K562 (cell line): ENCODE results near the gene PTP4A1. TPM values are rescaled to one million over a fixed set of nuclear protein-coding genes. Genes with fewer than 3 reads are reported as not detected.
A peak's percentile ranks its signal among the peaks of the same experiment; 100 is the strongest.

Source experiments
- ARHGAP35 ChIP-seq: fragments of 450-650 bp; IDR thresholded peaks from 2 replicates; pipeline ENCODE4 v1.6.1; 2018; ENCODE audit not compliant: partially characterized antibody
- CBFA2T3 ChIP-seq: fragments of 450-650 bp; IDR thresholded peaks from 2 replicates; pipeline ENCODE4 v1.6.1; 2017
- CREBBP ChIP-seq: IDR thresholded peaks from one replicate; pipeline ENCODE4 v1.6.1; 2012; ENCODE audit warnings: low read depth, mild to moderate bottlenecking, control low read depth, inconsistent platforms, low read length
- DDX20 ChIP-seq: fragments of 450-650 bp; IDR thresholded peaks from 2 replicates; pipeline ENCODE4 v1.6.1; 2016; ENCODE audit warnings: missing genetic modification characterization, low read depth, mild to moderate bottlenecking, missing compliant biosample characterization, moderate library complexity
- EHMT2 ChIP-seq: fragments of 450-650 bp; IDR thresholded peaks from 2 replicates; pipeline ENCODE4 v1.6.1; 2018; ENCODE audit warnings: antibody characterized with exemption
- ELF4 ChIP-seq: fragments of 450-650 bp; formaldehyde crosslinking; IDR thresholded peaks from 2 replicates; pipeline ENCODE4 v1.4.0; 2022; ENCODE audit warnings: missing genetic modification characterization
- GATAD2A ChIP-seq: fragments of 450-650 bp; IDR thresholded peaks from 2 replicates; pipeline ENCODE4 v1.6.1; 2017
- GTF2B ChIP-seq: IDR thresholded peaks from 2 replicates; pipeline ENCODE4 v1.6.1; 2011; ENCODE audit not compliant: insufficient read length; ENCODE audit errors: extremely low read depth
- HDAC1 ChIP-seq, 2 experiments: fragments of 450-650 bp; IDR thresholded peaks; 2 replicates each; pipeline ENCODE4 v1.6.1; 2016 to 2017; ENCODE audit warnings: inconsistent platforms in 1 of 2, mild to moderate bottlenecking in 1 of 2, moderate library complexity in 1 of 2
- MAX ChIP-seq: sonication (generic); formaldehyde crosslinking; IDR thresholded peaks from 2 replicates; pipeline ENCODE4 v1.9.0; 2022; ENCODE audit warnings: mild to moderate bottlenecking, missing genetic modification reagents
- MXI1 ChIP-seq: IDR thresholded peaks from 2 replicates; pipeline ENCODE4 v1.6.1; 2011; ENCODE audit warnings: low read depth, mild to moderate bottlenecking, improper control_type of control experiment, low read length
- POLR2B ChIP-seq: fragments of 450-650 bp; IDR thresholded peaks from 2 replicates; pipeline ENCODE4 v1.6.1; 2018; ENCODE audit warnings: low read depth; ENCODE audit not compliant: partially characterized antibody
- PRPF4 ChIP-seq: fragments of 200-400 bp; formaldehyde crosslinking; IDR thresholded peaks from one replicate; pipeline ENCODE4 v1.6.1; 2017; ENCODE audit warnings: low read length, low read depth, mild to moderate bottlenecking; ENCODE audit not compliant: insufficient read depth, poor library complexity, severe bottlenecking
- STAG1 ChIP-seq: sonication (generic); formaldehyde crosslinking; IDR thresholded peaks from 2 replicates; pipeline ENCODE4 v1.5.0; 2020; ENCODE audit warnings: missing genetic modification reagents, borderline replicate concordance
- TCF15 ChIP-seq: fragments of 250-450 bp; sonication (Bioruptor Pico); IDR thresholded peaks from 2 replicates; pipeline ENCODE4 v1.8.0; 2022; ENCODE audit warnings: moderate library complexity, mild to moderate bottlenecking, inconsistent platforms
- ZBED1 ChIP-seq: IDR thresholded peaks from 2 replicates; pipeline ENCODE4 v1.6.1; 2014
- ZFPM2 ChIP-seq: fragments of 250-450 bp; sonication (Bioruptor Pico); IDR thresholded peaks from 2 replicates; pipeline ENCODE4 v1.5.1; 2022; ENCODE audit warnings: mild to moderate bottlenecking
- ZHX1 ChIP-seq: fragments of 150-350 bp; conservative IDR thresholded peaks from 2 replicates; pipeline ENCODE4 v1.6.1; 2014; ENCODE audit warnings: low read length
- ZNF263 ChIP-seq: sonication (generic); formaldehyde crosslinking; IDR thresholded peaks from 2 replicates; pipeline ENCODE4 v1.8.0; 2022; ENCODE audit warnings: mild to moderate bottlenecking, missing genetic modification reagents, borderline replicate concordance
- ZNF507 ChIP-seq: conservative IDR thresholded peaks from 2 replicates; pipeline ENCODE4 v1.6.1; 2017; ENCODE audit warnings: missing genetic modification characterization, missing compliant biosample characterization
- ZNF785 ChIP-seq: fragments of 250-450 bp; sonication (Bioruptor Pico); IDR thresholded peaks from 2 replicates; pipeline ENCODE4 v1.4.0; 2020; ENCODE audit warnings: mild to moderate bottlenecking
- polyA plus RNA-seq, 8 experiments: library from polyadenylated mRNA; depleted of rRNA in 4 of 8; stranded (reverse) in 5 of 8; unstranded in 3 of 8; fragments of >200 nt; fragmentation: Nextera tagmentation in 2 of 8; fragmentation: Illumina TruSeq in 1 of 8; extraction: Ambion mirVana in 2 of 8; extraction: Trizol in 1 of 8; gene quantifications; 2 replicates each; pipeline versions ENCODE4 v1.2.1 to v1.2.3, GENCODE V29; 2011 to 2014; ENCODE audit warnings: inconsistent platforms in 1 of 8, missing spikeins in 1 of 8
- total RNA-seq, 7 experiments: library from RNA; depleted of rRNA in 6 of 7; stranded (reverse); fragments of >200 nt in 6 of 7; fragmentation: Illumina TruSeq in 2 of 7; extraction: Trizol in 2 of 7; gene quantifications; 2 replicates each; pipeline versions ENCODE4 v1.2.1 to v1.2.3, GENCODE V29; 2011 to 2021; ENCODE audit warnings: low replicate concordance in 1 of 7
- TF ChIP-seq, protein P1 (sequence below): fragments of 250-450 bp; sonication (Bioruptor Pico); IDR thresholded peaks from 2 replicates; pipeline ENCODE4 v1.4.0; 2020; ENCODE audit warnings: mild to moderate bottlenecking, moderate library complexity, borderline replicate concordance

PTP4A1 gene
- total and polyA plus RNA-seq, 9 of the 15 experiments (the other 6 are each of a cell fraction or from before 2014, with no cell fraction given) = 3.7 to 67.5 (median 13.1) TPM

DNA sequence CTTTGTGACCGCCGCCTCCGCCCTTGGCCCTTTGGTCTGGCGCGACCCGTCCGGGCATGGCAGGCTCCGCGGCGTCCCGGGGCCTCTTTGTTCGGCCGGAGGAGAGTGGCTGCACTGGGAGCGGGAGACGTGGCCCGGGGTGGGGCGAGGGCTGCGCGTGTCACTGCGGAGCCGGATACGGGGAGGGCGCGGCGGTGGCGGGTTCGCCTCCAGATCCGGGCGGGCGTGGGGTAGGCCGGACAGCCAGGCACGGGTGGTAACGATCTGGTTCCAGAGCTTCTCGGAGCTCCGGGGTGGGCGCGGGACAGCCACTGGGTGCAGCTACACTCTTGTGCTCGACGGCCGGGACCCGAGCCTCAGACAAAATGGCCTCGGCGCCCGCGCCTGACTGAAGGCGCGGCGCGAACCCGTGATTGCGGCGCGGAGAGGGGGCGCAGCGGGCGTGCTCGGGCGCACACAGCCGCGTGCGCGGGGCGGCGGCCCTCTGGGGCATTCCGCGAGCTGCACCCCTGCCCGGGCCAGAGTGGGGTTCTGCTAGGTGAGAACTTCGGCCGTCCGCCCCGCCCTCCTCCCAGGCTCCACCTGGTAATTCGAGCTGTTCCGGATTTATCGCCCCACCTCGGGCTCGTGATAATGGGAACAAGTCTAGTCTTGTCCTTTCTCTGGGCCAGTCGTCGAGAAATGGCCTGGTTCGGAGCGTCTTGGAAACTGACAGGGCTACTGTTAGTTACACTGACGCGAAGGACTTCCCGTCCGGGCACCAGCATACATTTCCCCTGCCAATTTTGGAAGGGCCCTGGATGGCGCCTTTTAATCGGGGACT is 1.0 kb downstream of the PTP4A1 start (continued):
- TF ChIP-seq ZNF507 (tag) (no peak), PRPF4 (peak; percentile 79), ZNF263 (CRISPR knock-in tag) (peak; percentile 15; the same call in 1 of the 2 replicates), CBFA2T3 (no peak), GATAD2A (no peak), DDX20 (no peak), EHMT2 (no peak), ZBED1 (peak; percentile 84), STAG1 (CRISPR knock-in tag) (no peak), MXI1 (no peak), ZNF785 (no peak), ZFPM2 (no peak), CREBBP (no peak), ZHX1 (no peak), MAX (CRISPR knock-in tag) (peak; percentile 74), POLR2B (no peak), GTF2B (no peak), TCF15 (CRISPR knock-in tag) (no peak), HDAC1 (IDR thresholded peaks at IDR 0.05) (peak in 1 of 2 experiments; percentile 23; a peak in 1 of 4 replicates), ARHGAP35 (no peak), ELF4 (CRISPR knock-in tag) (no peak)
- TF ChIP-seq, protein P1, sequence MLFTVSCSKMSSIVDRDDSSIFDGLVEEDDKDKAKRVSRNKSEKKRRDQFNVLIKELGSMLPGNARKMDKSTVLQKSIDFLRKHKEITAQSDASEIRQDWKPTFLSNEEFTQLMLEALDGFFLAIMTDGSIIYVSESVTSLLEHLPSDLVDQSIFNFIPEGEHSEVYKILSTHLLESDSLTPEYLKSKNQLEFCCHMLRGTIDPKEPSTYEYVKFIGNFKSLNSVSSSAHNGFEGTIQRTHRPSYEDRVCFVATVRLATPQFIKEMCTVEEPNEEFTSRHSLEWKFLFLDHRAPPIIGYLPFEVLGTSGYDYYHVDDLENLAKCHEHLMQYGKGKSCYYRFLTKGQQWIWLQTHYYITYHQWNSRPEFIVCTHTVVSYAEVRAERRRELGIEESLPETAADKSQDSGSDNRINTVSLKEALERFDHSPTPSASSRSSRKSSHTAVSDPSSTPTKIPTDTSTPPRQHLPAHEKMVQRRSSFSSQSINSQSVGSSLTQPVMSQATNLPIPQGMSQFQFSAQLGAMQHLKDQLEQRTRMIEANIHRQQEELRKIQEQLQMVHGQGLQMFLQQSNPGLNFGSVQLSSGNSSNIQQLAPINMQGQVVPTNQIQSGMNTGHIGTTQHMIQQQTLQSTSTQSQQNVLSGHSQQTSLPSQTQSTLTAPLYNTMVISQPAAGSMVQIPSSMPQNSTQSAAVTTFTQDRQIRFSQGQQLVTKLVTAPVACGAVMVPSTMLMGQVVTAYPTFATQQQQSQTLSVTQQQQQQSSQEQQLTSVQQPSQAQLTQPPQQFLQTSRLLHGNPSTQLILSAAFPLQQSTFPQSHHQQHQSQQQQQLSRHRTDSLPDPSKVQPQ (CRISPR knock-in tag) = no peak
